SW 1271 (cell line): ENCODE measurements around the gene DOK7.

ENCODE experiments used
- DNase-seq, 2 experiments: peaks; one replicate each; lab custom pipeline; 2025; lab: John Stamatoyannopoulos, UW

The DOK7 gene

DNA sequence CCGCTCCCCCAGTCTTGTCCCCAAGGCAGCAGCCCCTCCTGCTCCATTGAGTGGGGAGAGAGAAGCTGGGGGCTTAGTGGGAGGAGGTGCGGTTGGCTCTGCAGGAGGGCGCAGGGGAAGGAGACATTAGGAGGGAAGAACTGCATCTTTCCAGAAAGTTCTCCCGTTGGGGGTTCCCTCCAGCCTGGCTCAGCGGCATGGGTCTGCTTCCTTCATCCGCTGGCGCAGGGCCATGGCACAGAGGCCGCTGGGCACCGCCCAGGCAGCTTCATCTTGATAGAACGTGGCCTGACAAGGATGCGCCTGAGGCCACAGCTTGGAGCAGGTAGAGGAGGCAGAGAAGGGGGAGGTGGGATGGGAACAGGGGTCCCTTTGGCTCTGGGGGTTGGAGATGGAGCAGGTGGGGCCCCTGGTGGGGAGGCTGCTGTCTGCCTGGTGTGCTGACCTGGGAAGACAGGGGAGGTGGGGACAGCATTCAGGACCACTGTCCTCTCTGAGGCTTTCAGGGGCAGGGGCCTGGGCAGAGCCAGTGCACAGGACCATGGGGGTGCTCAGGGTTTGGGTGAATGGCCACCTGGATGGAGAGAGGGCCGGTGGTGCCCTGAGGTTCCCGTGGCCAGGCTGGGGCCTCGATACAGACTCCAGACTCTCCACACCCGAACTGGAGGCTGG lies 12.1 kb downstream of the DOK7 start:
- DNase-seq, result no peak

- no peak for DNase-seq
Observed at GRCh38 chr4:3475713-3476260, 12.7 kb downstream of the DOK7 start.

GRCh38 chr4:3476341-3476747 lies 13.2 kb downstream of the DOK7 start:
- no peak for DNase-seq

- no peak for DNase-seq
Observed at GRCh38 chr4:3476936-3477749, 14.0 kb downstream of the DOK7 start.

GRCh38 chr4:3477750-3478430 lies 14.8 kb downstream of the DOK7 start:
- DNase-seq, result no peak

DNA sequence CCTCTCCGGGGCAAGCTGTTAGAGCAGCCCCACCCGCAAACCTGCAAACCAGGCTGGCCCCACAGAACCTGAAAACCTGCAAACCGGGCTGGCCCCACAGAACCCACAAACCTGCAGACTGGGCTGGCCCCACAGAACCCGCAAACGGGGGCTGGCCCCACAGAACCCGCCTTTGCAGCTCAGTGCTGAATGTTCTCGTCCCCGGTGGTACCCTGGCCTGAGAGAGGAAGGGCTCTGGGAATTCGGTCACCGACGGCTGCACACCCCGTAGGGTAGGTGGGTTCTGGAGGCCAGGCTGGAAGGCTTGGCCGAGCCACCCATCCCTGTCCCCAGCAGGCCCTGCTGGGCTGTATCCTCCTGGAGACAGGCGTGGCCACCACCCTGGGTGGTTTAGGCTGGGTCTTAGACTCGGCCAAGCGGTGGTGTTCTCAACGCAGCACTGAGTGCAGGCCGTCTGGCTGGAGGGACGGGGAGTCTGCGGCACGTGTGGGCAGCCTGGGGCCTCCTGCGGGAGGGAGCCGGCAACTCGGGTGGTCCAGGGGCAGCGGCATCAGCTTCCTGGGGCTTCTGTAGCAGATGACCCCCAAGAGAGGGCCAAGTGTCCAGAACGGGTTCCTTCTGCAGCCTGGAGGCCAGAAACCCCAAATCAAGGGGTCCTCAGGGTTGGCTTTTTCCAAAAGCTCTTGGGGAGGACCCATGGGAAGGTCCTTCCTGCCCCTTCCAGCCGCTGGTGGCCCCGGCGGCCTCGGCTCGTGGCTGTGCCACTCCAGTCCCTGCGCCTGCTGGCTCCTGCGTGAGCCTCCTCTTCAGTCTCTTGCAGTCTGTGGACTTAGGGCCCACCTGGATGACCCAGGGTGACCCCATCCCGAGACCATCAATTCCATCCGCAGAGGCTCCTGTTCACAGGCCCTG lies 15.6 kb downstream of the DOK7 start:
- no peak for DNase-seq

- DNase-seq, result no peak
Observed at GRCh38 chr4:3479358-3480101, 16.4 kb downstream of the DOK7 start.

GRCh38 chr4:3480528-3481112 lies 17.5 kb downstream of the DOK7 start:
- peak; percentile 26 to 57 for DNase-seq

- no peak for DNase-seq
Observed at GRCh38 chr4:3481113-3481531, 18.0 kb downstream of the DOK7 start.

DNA sequence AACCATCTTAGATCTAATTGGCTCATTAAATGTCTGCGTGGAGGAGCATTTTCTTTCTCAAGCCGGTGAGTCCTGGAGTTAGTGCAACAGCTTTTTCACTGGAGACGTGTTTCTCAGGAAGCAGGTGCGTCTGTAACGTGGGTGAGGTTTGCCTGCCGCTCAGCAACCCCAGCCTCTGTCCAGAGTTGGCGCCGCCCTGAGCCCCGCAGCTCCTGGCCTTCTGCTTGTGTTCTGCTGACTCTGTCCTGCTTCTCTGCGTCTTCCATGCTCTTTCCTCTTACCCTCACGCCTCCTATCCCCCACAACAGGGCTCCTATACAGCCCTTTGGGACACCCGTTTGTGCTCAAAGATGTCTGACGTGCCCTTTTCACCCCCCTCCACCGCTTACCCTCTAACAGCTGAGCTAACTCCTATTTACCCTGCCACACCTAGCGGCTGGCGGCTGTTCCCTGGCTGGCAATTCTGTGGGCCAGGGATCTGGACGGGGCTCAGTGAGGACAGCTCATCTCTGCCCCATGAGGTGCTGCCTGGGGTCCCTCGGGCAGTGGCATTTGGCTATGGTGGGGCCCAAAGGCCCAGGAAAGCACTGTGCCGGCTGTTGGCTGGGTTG lies 18.8 kb downstream of the DOK7 start:
- no peak for DNase-seq

DNA sequence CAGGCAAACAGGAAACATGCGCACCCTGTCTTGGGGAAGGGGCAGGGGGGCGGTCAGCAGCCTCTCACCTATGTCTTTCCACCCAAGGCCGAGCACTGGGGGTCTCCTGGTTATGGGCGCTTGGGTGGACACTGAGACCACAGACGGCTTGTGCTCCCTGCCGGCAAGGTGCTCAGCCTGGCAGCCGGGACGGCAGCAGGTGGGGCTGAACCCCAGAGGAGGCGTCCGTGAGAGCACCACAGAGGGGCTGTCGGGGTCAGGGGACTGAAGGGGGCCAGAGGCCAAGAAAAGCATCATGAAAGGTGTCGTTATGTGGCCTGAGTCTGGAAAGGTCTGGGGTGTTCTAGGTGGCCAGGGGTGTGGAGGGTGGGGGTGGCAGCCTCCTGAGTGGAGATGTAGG lies 19.6 kb downstream of the DOK7 start:
- no peak for DNase-seq

GRCh38 chr4:3483471-3483921 lies 20.4 kb downstream of the DOK7 start:
- DNase-seq, result no peak

DNA sequence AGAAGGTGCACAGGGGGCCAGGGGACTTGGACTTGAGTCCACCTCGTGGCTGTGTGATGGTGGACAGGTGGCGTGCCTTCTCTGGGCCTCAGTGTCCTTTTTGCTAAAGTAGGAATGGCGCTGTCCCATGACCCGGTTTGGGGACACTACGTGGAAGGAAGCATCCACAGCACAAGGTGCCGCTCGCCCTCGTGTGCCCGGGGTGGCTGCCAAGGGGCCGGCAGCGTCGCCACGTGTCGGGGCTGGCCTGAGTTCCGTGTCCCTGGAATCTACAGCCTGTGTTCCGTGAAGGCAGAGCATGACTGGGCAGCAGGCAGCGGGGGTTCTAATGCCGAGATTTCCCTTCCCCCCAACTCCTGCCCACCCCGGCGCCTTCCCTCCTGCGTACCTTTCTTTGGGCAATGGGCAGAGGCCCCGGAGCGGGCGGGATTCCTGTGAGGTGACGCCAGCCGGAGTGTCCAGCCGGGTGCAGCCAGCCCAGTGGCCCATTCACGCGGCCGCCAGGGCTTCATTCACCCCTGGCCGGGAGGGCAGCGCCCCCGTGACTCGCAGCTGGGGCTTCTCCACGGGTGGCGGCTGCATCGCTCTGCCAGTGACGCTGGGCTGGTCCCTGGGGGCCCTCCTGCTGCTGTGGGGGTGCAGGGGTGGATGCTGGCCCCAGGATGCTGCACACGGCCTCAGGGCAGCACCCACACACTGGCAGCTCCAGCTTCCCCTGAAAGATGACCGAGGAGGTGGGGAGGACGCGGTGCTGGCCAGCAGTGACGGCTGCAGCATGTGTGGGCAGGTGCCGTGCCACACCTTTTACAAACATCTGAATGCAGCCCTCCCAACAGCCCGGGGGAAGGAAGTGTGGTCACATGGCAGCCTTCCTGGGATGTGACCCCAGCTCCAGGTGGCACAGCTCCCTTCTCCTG lies 21.2 kb downstream of the DOK7 start:
- DNase-seq, result no peak

- DNase-seq, result no peak
Observed at GRCh38 chr4:3485011-3485791, 22.1 kb downstream of the DOK7 start.

GRCh38 chr4:3485886-3486540 lies 22.9 kb downstream of the DOK7 start:
- no peak for DNase-seq

DNA sequence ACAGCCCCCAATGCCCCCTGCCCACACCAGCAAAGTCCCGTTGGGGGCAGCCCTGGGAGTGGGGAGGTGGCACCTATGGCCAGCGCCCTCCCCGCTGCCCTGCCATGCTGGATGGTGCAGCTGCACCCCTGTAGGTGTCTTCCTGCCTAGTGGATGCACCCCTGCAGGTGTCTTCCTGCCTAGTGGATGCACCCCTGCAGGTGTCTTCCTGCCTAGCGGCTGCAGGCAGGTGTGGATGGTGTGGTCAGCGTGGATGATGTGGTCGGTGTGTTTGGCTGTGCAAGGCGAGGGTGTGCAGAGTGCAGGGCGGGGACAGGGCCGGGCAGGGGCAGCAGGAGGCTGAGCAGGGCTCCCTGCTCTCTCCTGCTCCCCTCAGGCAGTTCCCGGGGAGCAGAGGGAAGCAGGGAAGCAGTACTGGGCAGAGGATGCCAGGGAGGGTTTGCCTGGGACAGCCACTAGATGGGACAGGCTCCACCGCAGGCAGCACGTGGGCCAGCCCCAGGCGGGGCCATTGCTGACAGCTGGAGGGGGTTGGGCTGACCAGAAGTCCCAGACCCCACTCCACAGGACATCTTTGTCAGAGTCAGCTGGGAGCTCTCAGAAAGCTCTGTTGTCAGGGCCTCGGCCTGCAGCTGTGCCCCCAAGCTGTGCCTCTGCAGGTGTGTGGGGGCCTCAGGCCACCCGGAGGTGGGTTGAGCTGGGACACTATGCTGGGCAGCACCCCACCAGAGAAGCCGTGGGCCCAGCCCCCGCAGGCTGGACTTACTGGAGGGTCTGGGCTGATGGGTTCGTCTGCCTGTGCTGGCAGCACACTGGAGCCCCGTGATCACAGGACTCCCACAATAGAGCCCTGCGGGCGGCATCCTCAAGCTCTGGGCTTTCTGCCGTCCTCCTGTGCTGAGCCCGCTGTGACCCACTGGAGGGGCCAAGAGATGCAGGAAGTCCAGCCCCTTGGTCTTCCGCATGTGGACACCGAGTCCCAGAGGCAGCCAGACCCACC lies 23.7 kb downstream of the DOK7 start:
- DNase-seq, result no peak
